Measurements from ENCODE around the gene HAUS1.

- TF ChIP-seq CTCF (conservative IDR thresholded peaks at IDR 0.05; ENCODE audit: low read length), result no peak
- TF ChIP-seq EZH2phosphoT487 (IDR thresholded peaks at IDR 0.05; ENCODE audit: borderline replicate concordance), result no peak
These were observed 8.7 kb upstream of the HAUS1 start for GRCh38 chr18:46095532-46095931.

All from Loucy (cell line).